ENCODE results near the gene ZNF564.
"Not testable (repeated sequence)": the region's sequence is repeated elsewhere in the genome, so short reads cannot be mapped to it uniquely, and the experiment has no call there.

The ZNF564 gene
- 0.92 to 6.6 (median 1.5) reads per million in 9 experiments for total RNA-seq

- no peaks in the 10 kb centered on the region for H3K9me3 Mint-ChIP-seq
- peaks cover 18% of the 10 kb centered on the region for H3K36me3 Mint-ChIP-seq (ENCODE audit: insufficient read depth)
- H3K4me3 Mint-ChIP-seq = peak within 1 kb of the TSS; percentile 97 to 99
- peak within 1 kb of the TSS; percentile 91 to 92 for H3K27ac Mint-ChIP-seq
- peaks cover 34 to 37% of the 10 kb centered on the region in 2 donors for H3K4me1 Mint-ChIP-seq (ENCODE audit: low read depth in 2 of 2)
- ATAC-seq (replicated peaks) = peak; percentile 97
- no peaks in the 10 kb centered on the region for H3K27me3 Mint-ChIP-seq
- peak; percentile 87 to 92 (median 90) for DNase-seq
Measured at GRCh38 chr19:12551060-12551832, at the start of gene ZNF564. ZNF564 (minus strand) TSS chr19:12551482; CDS start chr19:12551332, 150 bp downstream.

- no peak for ATAC-seq (replicated peaks)
- no peak for DNase-seq
- peaks cover 24% of the 10 kb centered on the region for H3K36me3 Mint-ChIP-seq (ENCODE audit: insufficient read depth)
- H3K27me3 Mint-ChIP-seq = no peaks in the 10 kb centered on the region
- H3K4me1 Mint-ChIP-seq (ENCODE audit: low read depth in 2 of 2) = peaks cover 0 to 3% of the 10 kb centered on the region in 2 donors
- H3K9me3 Mint-ChIP-seq = no peaks in the 10 kb centered on the region
- H3K27ac Mint-ChIP-seq = no peak overlapping the region
- no peak overlapping the region for H3K4me3 Mint-ChIP-seq
Measured at GRCh38 chr19:12597594-12597993, 46.3 kb upstream of the ZNF564 start.

DNA sequence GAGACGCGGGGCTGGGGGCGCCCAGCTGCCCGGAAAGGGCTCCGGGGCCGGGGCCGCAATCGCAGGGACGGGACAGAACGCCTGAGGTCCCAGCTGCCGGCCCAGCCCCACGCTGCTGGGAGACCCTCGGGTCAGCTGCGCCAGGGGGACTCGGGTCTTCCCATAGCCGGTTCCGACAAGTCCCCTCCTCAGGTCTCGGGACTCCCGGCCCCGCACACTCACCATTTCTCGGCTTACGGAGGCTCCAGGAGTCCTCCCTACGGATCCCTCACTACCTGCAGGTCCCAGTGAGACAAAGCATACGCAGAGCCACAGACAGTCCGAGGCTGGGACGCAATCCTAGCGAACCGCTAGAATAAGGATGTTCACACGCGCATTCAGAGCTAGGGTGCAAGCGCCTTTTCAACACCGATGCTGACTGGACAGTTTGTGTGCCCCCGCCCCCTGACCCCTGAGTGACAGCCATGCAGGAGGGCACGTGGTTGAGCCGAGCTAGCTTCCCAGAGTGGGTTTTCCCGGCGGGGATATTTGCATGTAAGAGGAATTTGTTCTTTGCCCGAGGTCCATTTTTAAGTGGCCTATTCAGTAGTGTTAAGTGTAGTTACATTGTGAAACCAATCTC, 45.8 kb upstream of the ZNF564 start:
- Mint-ChIP-seq H3K4me1 (ENCODE audit: low read depth in 2 of 2) (peaks cover 0 to 3% of the 10 kb centered on the region in 2 donors), H3K27ac (no peak overlapping the region), H3K9me3 (no peaks in the 10 kb centered on the region), H3K27me3 (no peaks in the 10 kb centered on the region), H3K36me3 (ENCODE audit: insufficient read depth) (peaks cover 24% of the 10 kb centered on the region), H3K4me3 (no peak overlapping the region)
- no peak for ATAC-seq (replicated peaks)
- no peak for DNase-seq

GRCh38 chr19:12596485-12596884, 45.2 kb upstream of the ZNF564 start:
- no peaks in the 10 kb centered on the region for H3K9me3 Mint-ChIP-seq
- no peak for DNase-seq
- no peaks in the 10 kb centered on the region for H3K27me3 Mint-ChIP-seq

DNA sequence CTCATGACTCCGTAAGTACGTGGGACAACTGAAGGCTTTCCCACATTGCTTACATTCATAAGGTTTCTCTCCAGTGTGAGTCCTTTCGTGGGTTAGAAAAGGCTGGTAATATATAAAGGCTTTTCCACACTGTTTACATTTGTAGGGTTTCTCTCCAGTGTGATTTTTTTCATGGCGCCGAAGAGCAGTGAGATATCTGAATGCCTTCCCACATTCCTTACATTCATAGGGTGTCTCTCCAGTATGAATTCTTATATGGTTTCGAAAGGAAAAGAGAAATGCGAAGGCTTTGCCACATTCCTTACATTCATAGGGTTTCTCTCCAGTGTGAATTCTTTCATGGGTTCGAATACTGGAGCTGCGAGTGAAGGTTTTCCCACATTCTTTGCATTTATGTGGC, 29.8 kb upstream of the ZNF564 start:
- Mint-ChIP-seq H3K9me3 (peaks cover 4 to 8% of the 10 kb centered on the region in 2 donors), H3K27me3 (no peaks in the 10 kb centered on the region)

More at GRCh38 chr19:12596485-12596884, 45.2 kb upstream of the ZNF564 start:
- Mint-ChIP-seq H3K36me3 (ENCODE audit: insufficient read depth) (peaks cover 24% of the 10 kb centered on the region), H3K27ac (no peak overlapping the region), H3K4me1 (ENCODE audit: low read depth in 2 of 2) (peaks cover 0 to 4% of the 10 kb centered on the region in 2 donors), H3K4me3 (no peak overlapping the region)
- ATAC-seq (replicated peaks) = no peak

DNA sequence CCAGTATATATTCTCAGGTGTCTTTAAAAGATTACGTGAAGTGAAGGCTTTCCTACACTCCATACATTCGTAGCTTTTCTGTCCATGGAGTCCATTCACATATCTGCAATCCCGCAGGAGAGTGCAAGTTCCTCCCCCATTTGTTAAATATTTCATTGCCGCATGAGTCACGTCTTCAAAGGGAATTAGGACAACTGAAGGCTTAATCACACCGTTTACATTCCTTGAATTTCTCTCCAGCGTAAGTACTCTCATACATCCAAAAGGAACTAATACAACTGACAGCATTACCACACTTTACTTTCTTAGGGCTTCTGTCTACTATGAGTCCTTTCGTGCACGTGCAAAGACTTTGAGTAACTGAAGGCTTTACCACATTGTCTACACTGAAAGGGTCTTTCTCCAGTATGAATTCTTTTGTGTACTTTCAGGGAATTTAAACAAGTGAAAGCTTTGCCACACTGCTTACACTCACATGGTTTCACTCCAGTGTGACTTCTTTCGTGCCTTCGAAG, 29.0 kb upstream of the ZNF564 start:
- Mint-ChIP-seq H3K9me3 (peaks cover 4 to 8% of the 10 kb centered on the region in 2 donors), H3K27ac (no peak overlapping the region), H3K4me1 (ENCODE audit: low read depth in 2 of 2) (no peaks in the 10 kb centered on the region), H3K4me3 (no peak overlapping the region), H3K36me3 (ENCODE audit: insufficient read depth) (peaks cover 25% of the 10 kb centered on the region), H3K27me3 (no peaks in the 10 kb centered on the region)
- no peak for ATAC-seq (replicated peaks)
- no peak for DNase-seq

More for the DNA sequence above, 29.8 kb upstream of the ZNF564 start:
- Mint-ChIP-seq H3K4me1 (ENCODE audit: low read depth in 2 of 2) (no peaks in the 10 kb centered on the region), H3K36me3 (ENCODE audit: insufficient read depth) (peaks cover 25% of the 10 kb centered on the region), H3K4me3 (no peak overlapping the region), H3K27ac (no peak overlapping the region)
- ATAC-seq (replicated peaks) (no peak), DNase-seq (no peak)

- H3K4me1 Mint-ChIP-seq (ENCODE audit: low read depth in 2 of 2) = peaks cover 4 to 8% of the 10 kb centered on the region in 2 donors
- peaks cover 4 to 8% of the 10 kb centered on the region in 2 donors for H3K9me3 Mint-ChIP-seq
- DNase-seq (no peak), ATAC-seq (replicated peaks) (no peak)
- peaks cover 25% of the 10 kb centered on the region for H3K36me3 Mint-ChIP-seq (ENCODE audit: insufficient read depth)
- H3K27me3 Mint-ChIP-seq = no peaks in the 10 kb centered on the region
- no peak overlapping the region for H3K27ac Mint-ChIP-seq
- H3K4me3 Mint-ChIP-seq = no peak overlapping the region
Measured at GRCh38 chr19:12578641-12579040, 27.4 kb upstream of the ZNF564 start.

DNA sequence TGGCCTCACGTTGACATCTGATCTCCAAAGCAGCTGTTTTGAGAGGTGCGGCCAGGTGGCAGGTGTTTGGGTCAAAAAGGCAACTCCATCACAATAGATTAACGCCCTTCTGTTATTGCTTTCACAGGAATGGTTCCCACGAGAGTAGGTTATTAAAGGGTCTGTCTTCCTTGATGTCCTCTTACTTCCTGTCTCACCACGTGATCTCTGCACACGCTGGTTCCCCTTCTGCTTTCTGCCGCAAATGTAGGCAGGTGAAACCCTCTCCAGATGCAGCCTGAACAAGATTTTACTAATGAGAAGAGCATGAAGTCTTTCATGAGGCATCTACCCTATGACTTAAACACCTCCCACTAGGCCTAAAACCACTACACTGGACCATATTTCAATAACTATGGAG, 22.8 kb upstream of the ZNF564 start:
- Mint-ChIP-seq H3K4me1 (ENCODE audit: low read depth in 2 of 2) (peaks cover 4 to 8% of the 10 kb centered on the region in 2 donors), H3K36me3 (ENCODE audit: insufficient read depth) (no peaks in the 10 kb centered on the region), H3K4me3 (no peak overlapping the region), H3K9me3 (no peaks in the 10 kb centered on the region), H3K27ac (peak overlapping the region in 1 of 2 donors; percentile 44), H3K27me3 (no peaks in the 10 kb centered on the region)
- ATAC-seq (replicated peaks) (no peak), DNase-seq (no peak)

DNA sequence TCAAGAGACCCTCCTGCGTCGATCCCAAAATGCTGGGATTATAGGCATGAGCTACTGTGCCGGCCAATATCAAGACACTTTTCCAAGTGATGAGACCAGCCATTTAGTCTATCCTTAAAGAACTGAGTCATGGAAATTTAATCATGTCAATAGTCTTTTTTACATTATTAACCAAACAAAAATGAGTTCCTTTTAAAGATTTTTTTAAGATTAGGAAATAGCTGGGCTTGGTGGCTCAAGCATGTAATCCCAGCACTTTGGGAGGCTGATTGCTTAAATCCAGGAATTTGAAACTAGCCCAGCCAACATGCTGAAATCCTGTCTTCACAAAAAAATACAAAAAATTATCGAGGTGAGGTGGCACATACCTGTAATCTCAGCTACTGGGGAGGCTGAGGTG, 16.7 kb upstream of the ZNF564 start:
- Mint-ChIP-seq H3K4me1 (ENCODE audit: low read depth in 2 of 2) (peaks cover 5 to 6% of the 10 kb centered on the region in 2 donors), H3K27ac (no peak overlapping the region), H3K4me3 (no peak overlapping the region), H3K9me3 (no peaks in the 10 kb centered on the region), H3K27me3 (no peaks in the 10 kb centered on the region), H3K36me3 (ENCODE audit: insufficient read depth) (no peaks in the 10 kb centered on the region)
- ATAC-seq (replicated peaks) (no peak), DNase-seq (no peak)

DNA sequence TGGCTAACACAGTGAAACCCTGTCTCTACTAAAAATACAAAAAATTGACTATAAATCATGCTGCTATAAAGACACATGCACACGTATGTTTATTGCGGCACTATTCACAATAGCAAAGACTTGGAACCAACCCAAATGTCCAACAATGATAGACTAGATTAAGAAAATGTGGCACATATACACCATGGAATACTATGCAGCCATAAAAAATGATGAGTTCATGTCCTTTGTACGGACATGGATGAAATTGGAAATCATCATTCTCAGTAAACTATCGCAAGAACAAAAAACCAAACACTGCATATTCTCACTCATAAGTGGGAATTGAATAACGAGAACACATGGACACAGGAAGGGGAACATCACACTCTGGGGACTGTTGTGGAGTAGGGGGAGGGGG, 15.1 kb upstream of the ZNF564 start:
- H3K9me3 Mint-ChIP-seq = not testable (repeated sequence)

GRCh38 chr19:12564016-12564664, 12.9 kb upstream of the ZNF564 start:
- no peaks in the 10 kb centered on the region for H3K27me3 Mint-ChIP-seq
- DNase-seq (peak; percentile 90 to 94 (median 91)), ATAC-seq (replicated peaks) (peak; percentile 100)
- H3K36me3 Mint-ChIP-seq (ENCODE audit: insufficient read depth) = no peaks in the 10 kb centered on the region
- peaks cover 5 to 6% of the 10 kb centered on the region in 2 donors for H3K4me1 Mint-ChIP-seq (ENCODE audit: low read depth in 2 of 2)
- no peak overlapping the region for H3K27ac Mint-ChIP-seq
- no peak overlapping the region for H3K4me3 Mint-ChIP-seq
- no peaks in the 10 kb centered on the region for H3K9me3 Mint-ChIP-seq

More for the DNA sequence above, 15.1 kb upstream of the ZNF564 start:
- not testable (repeated sequence) for DNase-seq; ATAC-seq (replicated peaks); H3K4me1 Mint-ChIP-seq (ENCODE audit: low read depth in 2 of 2); H3K27ac Mint-ChIP-seq; H3K27me3 Mint-ChIP-seq; H3K36me3 Mint-ChIP-seq (ENCODE audit: insufficient read depth); H3K4me3 Mint-ChIP-seq

- ATAC-seq (replicated peaks) = no peak
- H3K4me3 Mint-ChIP-seq = no peak overlapping the region
- no peaks in the 10 kb centered on the region for H3K9me3 Mint-ChIP-seq
- H3K27me3 Mint-ChIP-seq = no peaks in the 10 kb centered on the region
- H3K27ac Mint-ChIP-seq = peak overlapping the region in 1 of 2 donors; percentile 42
- peaks cover 12% of the 10 kb centered on the region for H3K36me3 Mint-ChIP-seq (ENCODE audit: insufficient read depth)
- peaks cover 8 to 12% of the 10 kb centered on the region in 2 donors for H3K4me1 Mint-ChIP-seq (ENCODE audit: low read depth in 2 of 2)
- no peak for DNase-seq
Measured at GRCh38 chr19:12555456-12555930, 4.2 kb upstream of the ZNF564 start.

- H3K4me3 Mint-ChIP-seq = peak overlapping the region in 1 of 2 donors; percentile 14
- no peak for DNase-seq
- H3K36me3 Mint-ChIP-seq (ENCODE audit: insufficient read depth) = peaks cover 23% of the 10 kb centered on the region
- H3K4me1 Mint-ChIP-seq (ENCODE audit: low read depth in 2 of 2) = peaks cover 54 to 55% of the 10 kb centered on the region in 2 donors
- peak overlapping the region; percentile 83 to 89 for H3K27ac Mint-ChIP-seq
- no peaks in the 10 kb centered on the region for H3K9me3 Mint-ChIP-seq
- ATAC-seq (replicated peaks) = no peak
- H3K27me3 Mint-ChIP-seq = no peaks in the 10 kb centered on the region
Measured at GRCh38 chr19:12546903-12547302, 4.4 kb downstream of the ZNF564 start.
